ENCODE measurements around the gene HIVEP1. TPM values are rescaled to one million over a fixed set of nuclear protein-coding genes. Genes with fewer than 3 reads are reported as not detected.

Gene HIVEP1
- total and polyA plus RNA-seq, 2 of the 8 experiments (the other 6 are each of a cell fraction or from before 2014, with no cell fraction given), result 22.6 to 23.1 TPM

DNA sequence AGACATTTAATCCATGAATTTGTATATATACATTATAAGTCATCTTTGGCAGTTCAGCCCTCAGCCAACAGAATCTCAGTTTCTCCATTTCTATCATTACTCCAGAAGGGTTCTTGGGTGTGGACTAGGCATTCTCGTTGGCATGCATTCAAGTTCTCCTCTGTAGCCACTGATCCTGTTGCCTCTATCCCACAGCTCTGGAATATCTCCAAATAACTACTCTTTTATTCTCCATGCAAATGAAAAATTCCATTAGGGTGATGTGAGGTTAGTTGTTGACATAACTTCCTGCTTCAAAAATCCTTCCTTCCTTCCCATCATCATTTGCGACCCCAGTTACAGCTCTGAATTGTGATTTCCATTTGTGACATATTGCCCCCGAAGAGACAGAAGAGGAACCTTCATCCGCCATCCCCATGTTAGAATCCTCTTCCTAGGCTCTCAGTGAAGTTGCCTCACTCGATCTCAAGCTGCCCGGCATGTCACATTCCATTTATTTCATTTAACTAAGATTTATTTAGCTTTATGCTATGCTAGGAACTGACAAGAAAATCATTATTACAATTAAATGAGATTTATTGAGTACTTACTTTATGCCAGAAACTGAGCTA lies 184.3 kb downstream of the HIVEP1 start:
- no peaks in the 10 kb centered on the region for H3K36me3 ChIP-seq (ENCODE audit: control insufficient read depth in 2 of 4, insufficient read depth in 4 of 4, low read length in 3 of 4)
- no peaks in the 10 kb centered on the region for H3K9me3 ChIP-seq (ENCODE audit: insufficient read depth in 2 of 2, low read depth in 1 of 2, low read length in 1 of 2)
- no peaks in the 10 kb centered on the region for H3K27me3 ChIP-seq (replicated peaks in 1 of 4; ENCODE audit: control insufficient read depth in 3 of 4, extremely low read depth in 1 of 4, insufficient read depth in 3 of 4, low read length in 3 of 4)
- no peaks in the 10 kb centered on the region for H3K23me2 ChIP-seq (ENCODE audit: low read depth, low read length)
- no peak overlapping the region for H2AFZ ChIP-seq (ENCODE audit: low read length)
- H4K91ac ChIP-seq (replicated peaks; ENCODE audit: insufficient read length, low read length), result no peak overlapping the region
- H4K8ac ChIP-seq (ENCODE audit: extremely low read depth, insufficient read depth, low read length), result no peak overlapping the region
- H4K5ac ChIP-seq (ENCODE audit: insufficient read length, low read depth, low read length), result no peak overlapping the region
- no peak overlapping the region for H3K4ac ChIP-seq (replicated peaks; ENCODE audit: insufficient read length, low read depth, low read length)
- no peak for TF ChIP-seq CHD1 (IDR thresholded peaks at IDR 0.05; ENCODE audit: low read depth, low read length)
- TF ChIP-seq FOSL1 (IDR thresholded peaks at IDR 0.05; ENCODE audit: insufficient read depth, low read depth, low read length), result no peak
- H3K18ac ChIP-seq (ENCODE audit: extremely low read depth, low read length), result no peak overlapping the region
- H2BK5ac ChIP-seq (ENCODE audit: low read depth, low read length), result no peak overlapping the region
- H3K9ac ChIP-seq (replicated peaks in 1 of 4; ENCODE audit: extremely low read depth in 1 of 4, low read depth in 3 of 4, low read length in 3 of 4), result no peak overlapping the region
- H3K56ac ChIP-seq (replicated peaks; ENCODE audit: insufficient read length, low read depth, low read length), result no peak overlapping the region
- H3K4me3 ChIP-seq (ENCODE audit: extremely low read depth in 1 of 4, insufficient read depth in 2 of 4, low read depth in 3 of 4, low read length in 4 of 4), result no peak overlapping the region
- H2BK20ac ChIP-seq (ENCODE audit: low read length), result no peak overlapping the region
- H4K20me1 ChIP-seq (replicated peaks in 1 of 2; ENCODE audit: control insufficient read depth in 1 of 2, insufficient read depth in 2 of 2, low read length in 2 of 2), result no peaks in the 10 kb centered on the region
- FAIRE-seq, result no peak
- H3K79me1 ChIP-seq (ENCODE audit: low read depth, low read length), result no peaks in the 10 kb centered on the region
- no peak overlapping the region for H3K27ac ChIP-seq (ENCODE audit: low read depth, low read length)
- H2BK15ac ChIP-seq (ENCODE audit: low read length), result no peak overlapping the region
- peaks cover 0 to 2% (median 0%) of the 10 kb centered on the region in 4 experiments; a peak in 1 of 7 replicates for H3K4me1 ChIP-seq (replicated peaks in 1 of 4; ENCODE audit: control insufficient read depth in 3 of 4, insufficient read depth in 4 of 4, low read length in 3 of 4)
- no peak overlapping the region for H3K4me2 ChIP-seq (ENCODE audit: insufficient read depth in 1 of 2, low read depth in 2 of 2, low read length in 2 of 2)
- no peak overlapping the region for H2BK12ac ChIP-seq (ENCODE audit: low read depth, low read length)
- H2BK120ac ChIP-seq (replicated peaks; ENCODE audit: low read depth, low read length), result no peak overlapping the region
- 80% methylated on average over 6 of the region's 6 CpGs; no CpG with 5 or more reads in 1 of the 2 experiments for WGBS, 2 experiments (ENCODE audit: extremely low coverage in 1 of 2, insufficient coverage in 1 of 2, insufficient read length in 1 of 2, insufficient replicate concordance in 2 of 2, low coverage in 1 of 2, low lambda C conversion rate in 2 of 2, missing lambda C conversion rate in 1 of 2)
- H3K23ac ChIP-seq (ENCODE audit: insufficient read length), result no peak overlapping the region
- no peak for DNase-seq (ENCODE audit: low read depth in 1 of 2, low spot score in 2 of 2)
- no peaks in the 10 kb centered on the region for H3K79me2 ChIP-seq (ENCODE audit: control insufficient read depth in 1 of 2, insufficient read depth in 2 of 2, low read length in 2 of 2)
- H3K14ac ChIP-seq (ENCODE audit: insufficient read length), result no peak overlapping the region
- CTCF ChIA-PET (ENCODE audit: partially characterized antibody), result interaction anchor here (0.9 to 2.1 kb wide), 4 partner anchors 36 to 93 kb away, joined by 3 to 5 read pairs (median 4); no protein-coding TSS in a partner anchor
- H2AK5ac ChIP-seq (ENCODE audit: low read depth, low read length), result no peak overlapping the region
- POLR2A ChIA-PET (ENCODE audit: partially characterized antibody), result no interaction called here
